ENCODE data around the gene KLHL21.
"Not testable (repeated sequence)": the region's sequence is repeated elsewhere in the genome, so short reads cannot be mapped to it uniquely, and the experiment has no call there.

Gene KLHL21

DNA sequence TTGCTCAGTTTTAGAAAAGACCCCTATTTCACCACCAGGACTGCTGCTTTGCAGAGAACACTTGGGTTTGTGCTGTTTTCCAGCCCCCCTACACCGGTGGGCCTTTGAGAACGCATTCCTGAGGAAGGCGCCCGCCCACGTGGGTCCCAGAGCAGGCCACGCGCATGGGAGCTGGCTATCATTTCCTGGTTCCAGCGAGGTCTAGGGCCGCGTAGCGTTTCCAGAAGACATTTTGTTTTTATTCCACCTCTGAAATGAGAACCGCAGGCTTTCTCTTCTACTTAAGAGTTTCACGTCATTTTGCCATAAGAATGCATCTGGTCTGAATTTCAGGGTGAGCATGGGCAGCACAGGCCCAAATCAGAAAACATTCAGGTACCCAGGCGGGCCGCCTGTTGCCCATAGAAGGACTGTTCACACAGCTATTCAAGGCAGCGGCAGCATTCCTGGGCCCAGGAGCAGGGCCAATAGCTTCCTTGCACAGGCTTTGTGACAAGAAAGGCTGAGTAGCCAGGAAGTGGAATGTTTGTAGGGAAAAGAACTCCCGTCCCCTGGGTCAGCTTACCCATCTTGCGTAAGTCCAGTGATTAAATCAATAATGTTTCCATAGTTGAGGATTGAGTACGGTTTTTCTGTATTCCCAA is 1.4 kb upstream of the KLHL21 start:
- H3K36me3 ChIP-seq (ENCODE audit: insufficient read depth, low read length): no peaks in the 10 kb centered on the region; the same call in 1 of the 2 replicates
- H3K27ac ChIP-seq: peak overlapping the region; percentile 61; the same call in 1 of the 2 replicates
- H3K9me3 ChIP-seq (ENCODE audit: low read depth, low read length): no peaks in the 10 kb centered on the region
- no peak for DNase-seq (ENCODE audit: low read depth, low spot score)
- no peak overlapping the region for H3K9ac ChIP-seq (ENCODE audit: insufficient read length)
- TF ChIP-seq FOXP2 (optimal IDR thresholded peaks at IDR 0.05; ENCODE audit: control extremely low read depth, extremely low read length, insufficient read depth): no peak
- no peak for TF ChIP-seq POLR2AphosphoS5 (IDR thresholded peaks at IDR 0.05; ENCODE audit: borderline replicate concordance, low read depth, low read length)
- no peak for TF ChIP-seq EZH2 (IDR thresholded peaks at IDR 0.05)
- no peak overlapping the region for H3K4me3 ChIP-seq

- no peak for DNase-seq (ENCODE audit: low read depth, low spot score)
- H3K9ac ChIP-seq (ENCODE audit: insufficient read length): peak overlapping the region; percentile 60
- no peaks in the 10 kb centered on the region; the same call in 1 of the 2 replicates for H3K36me3 ChIP-seq (ENCODE audit: insufficient read depth, low read length)
- no peaks in the 10 kb centered on the region for H3K9me3 ChIP-seq (ENCODE audit: low read depth, low read length)
- peak overlapping the region; percentile 93 for H3K4me3 ChIP-seq
- peak overlapping the region; percentile 61; the same call in 1 of the 2 replicates for H3K27ac ChIP-seq
- TF ChIP-seq EZH2 (IDR thresholded peaks at IDR 0.05) (no peak), POLR2AphosphoS5 (IDR thresholded peaks at IDR 0.05; ENCODE audit: borderline replicate concordance, low read depth, low read length) (no peak; the same call in none of the 2 replicates), FOXP2 (optimal IDR thresholded peaks at IDR 0.05; ENCODE audit: control extremely low read depth, extremely low read length, insufficient read depth) (no peak)
Observed at GRCh38 chr1:6603238-6603914, 707 bp upstream of the KLHL21 start.

DNA sequence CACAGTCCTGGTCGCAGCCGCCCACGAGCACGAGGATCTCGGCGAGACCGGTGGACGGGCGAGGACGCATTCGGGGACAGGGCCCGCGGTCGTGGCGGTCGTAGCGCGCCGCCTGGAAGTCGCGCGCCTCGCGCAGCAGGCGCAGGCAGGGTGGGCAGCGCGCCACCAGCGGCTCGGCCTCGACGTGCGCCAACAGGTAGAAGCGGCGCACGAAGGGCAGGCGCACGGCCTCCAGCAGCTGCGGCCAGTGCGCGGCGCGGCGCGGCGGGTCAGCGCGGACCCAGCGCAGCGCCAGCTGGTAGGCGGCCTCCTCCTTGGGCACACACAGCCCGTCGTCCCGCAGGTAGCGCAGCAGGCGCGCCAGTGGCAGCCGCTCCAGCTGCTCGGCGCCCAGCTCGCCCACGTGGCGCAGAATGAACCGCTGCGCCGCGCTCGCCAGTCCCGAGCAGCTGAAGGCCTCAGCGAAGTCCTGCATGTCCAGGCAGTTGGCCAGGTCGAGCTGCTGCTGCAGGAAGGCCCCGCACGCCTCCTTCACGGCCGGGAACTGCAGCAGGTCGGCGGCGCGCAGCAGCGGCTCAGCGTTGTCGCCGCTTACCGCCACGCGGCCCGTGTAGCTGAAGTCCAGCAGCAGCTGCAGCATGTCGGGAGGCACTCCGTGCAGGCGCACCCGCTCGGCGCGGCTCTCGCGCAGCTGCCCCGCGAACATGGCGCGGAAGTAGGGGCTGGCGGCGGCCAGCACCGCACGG is 573 bp downstream of the KLHL21 start:
- Histone ChIP-seq H3K4me3 (peak overlapping the region; percentile 93), H3K9ac (ENCODE audit: insufficient read length) (peak overlapping the region; percentile 83), H3K27ac (no peak overlapping the region), H3K36me3 (ENCODE audit: insufficient read depth, low read length) (peaks cover 11% of the 10 kb centered on the region; the same call in 1 of the 2 replicates), H3K9me3 (ENCODE audit: low read depth, low read length) (no peaks in the 10 kb centered on the region)
- TF ChIP-seq FOXP2 (optimal IDR thresholded peaks at IDR 0.05; ENCODE audit: control extremely low read depth, extremely low read length, insufficient read depth) (no peak), EZH2 (IDR thresholded peaks at IDR 0.05) (no peak), POLR2AphosphoS5 (IDR thresholded peaks at IDR 0.05; ENCODE audit: borderline replicate concordance, low read depth, low read length) (no peak)
- no peak for DNase-seq (ENCODE audit: low read depth, low spot score)

GRCh38 chr1:6601049-6601922 is 1.4 kb downstream of the KLHL21 start:
- Histone ChIP-seq H3K36me3 (ENCODE audit: insufficient read depth, low read length) (peaks cover 19% of the 10 kb centered on the region; the same call in 1 of the 2 replicates), H3K9ac (ENCODE audit: insufficient read length) (peak overlapping the region; percentile 83), H3K4me3 (peak overlapping the region; percentile 93), H3K9me3 (ENCODE audit: low read depth, low read length) (no peaks in the 10 kb centered on the region), H3K27ac (peak overlapping the region; percentile 50; the same call in 1 of the 2 replicates)
- TF ChIP-seq POLR2AphosphoS5 (IDR thresholded peaks at IDR 0.05; ENCODE audit: borderline replicate concordance, low read depth, low read length) (peak; percentile 21; the same call in 1 of the 2 replicates), FOXP2 (optimal IDR thresholded peaks at IDR 0.05; ENCODE audit: control extremely low read depth, extremely low read length, insufficient read depth) (no peak)
- no peak for DNase-seq (ENCODE audit: low read depth, low spot score)

DNA sequence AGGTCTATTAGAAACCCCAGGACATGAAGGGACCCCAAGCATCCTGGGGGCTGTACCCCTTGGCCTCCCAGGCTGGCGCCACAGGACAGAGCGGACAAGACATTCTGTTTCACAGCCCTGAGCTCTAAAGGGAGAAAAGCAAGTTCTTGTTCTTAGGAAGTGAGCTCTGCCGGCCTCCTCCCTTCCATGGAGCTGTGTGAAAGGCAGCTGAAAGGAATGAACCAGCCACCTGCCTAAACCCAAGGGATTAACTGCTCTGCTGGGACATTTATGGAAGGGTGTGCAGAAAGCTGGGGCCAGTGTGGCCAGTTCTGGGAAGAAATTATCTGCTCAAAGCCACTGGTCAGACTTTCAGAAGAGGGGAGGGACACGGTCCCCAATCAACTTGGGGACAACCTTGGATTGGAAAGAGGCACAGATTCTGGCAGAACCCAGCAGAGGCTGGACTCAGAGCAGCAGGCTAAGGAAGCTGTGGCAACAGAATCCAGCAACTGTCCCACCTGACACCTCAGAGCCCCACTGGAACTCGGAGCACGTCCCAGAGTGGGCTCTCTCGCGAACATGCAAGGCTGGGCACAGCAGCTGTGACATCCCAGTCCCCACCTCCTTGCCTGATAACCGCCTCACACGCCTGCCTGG is 2.1 kb downstream of the KLHL21 start:
- peak overlapping the region; percentile 50; the same call in 1 of the 2 replicates for H3K27ac ChIP-seq

GRCh38 chr1:6599991-6600390 is 2.7 kb downstream of the KLHL21 start:
- H3K9me3 ChIP-seq (ENCODE audit: low read depth, low read length); DNase-seq (ENCODE audit: low read depth, low spot score): not testable (repeated sequence)
- H3K9ac ChIP-seq (ENCODE audit: insufficient read length): peak overlapping the region; percentile 83
- peaks cover 30% of the 10 kb centered on the region; the same call in 1 of the 2 replicates for H3K36me3 ChIP-seq (ENCODE audit: insufficient read depth, low read length)
- H3K4me3 ChIP-seq: peak overlapping the region; percentile 93
- 0 out of 2 replicates have a peak overlapping the region, but pooled peaks have one; percentile 50 for H3K27ac ChIP-seq

More for the DNA sequence above, 2.1 kb downstream of the KLHL21 start:
- peak; percentile 18 for TF ChIP-seq FOXP2 (optimal IDR thresholded peaks at IDR 0.05; ENCODE audit: control extremely low read depth, extremely low read length, insufficient read depth)
- no peak for TF ChIP-seq EZH2 (IDR thresholded peaks at IDR 0.05)
- TF ChIP-seq POLR2AphosphoS5 (IDR thresholded peaks at IDR 0.05; ENCODE audit: borderline replicate concordance, low read depth, low read length): no peak
- H3K4me3 ChIP-seq: peak overlapping the region; percentile 93
- H3K9me3 ChIP-seq (ENCODE audit: low read depth, low read length): no peaks in the 10 kb centered on the region
- H3K36me3 ChIP-seq (ENCODE audit: insufficient read depth, low read length): peaks cover 25% of the 10 kb centered on the region; the same call in 1 of the 2 replicates
- no peak for DNase-seq (ENCODE audit: low read depth, low spot score)
- peak overlapping the region; percentile 83 for H3K9ac ChIP-seq (ENCODE audit: insufficient read length)
